ENCODE results near the gene R3HCC1L.

Gene R3HCC1L

DNA sequence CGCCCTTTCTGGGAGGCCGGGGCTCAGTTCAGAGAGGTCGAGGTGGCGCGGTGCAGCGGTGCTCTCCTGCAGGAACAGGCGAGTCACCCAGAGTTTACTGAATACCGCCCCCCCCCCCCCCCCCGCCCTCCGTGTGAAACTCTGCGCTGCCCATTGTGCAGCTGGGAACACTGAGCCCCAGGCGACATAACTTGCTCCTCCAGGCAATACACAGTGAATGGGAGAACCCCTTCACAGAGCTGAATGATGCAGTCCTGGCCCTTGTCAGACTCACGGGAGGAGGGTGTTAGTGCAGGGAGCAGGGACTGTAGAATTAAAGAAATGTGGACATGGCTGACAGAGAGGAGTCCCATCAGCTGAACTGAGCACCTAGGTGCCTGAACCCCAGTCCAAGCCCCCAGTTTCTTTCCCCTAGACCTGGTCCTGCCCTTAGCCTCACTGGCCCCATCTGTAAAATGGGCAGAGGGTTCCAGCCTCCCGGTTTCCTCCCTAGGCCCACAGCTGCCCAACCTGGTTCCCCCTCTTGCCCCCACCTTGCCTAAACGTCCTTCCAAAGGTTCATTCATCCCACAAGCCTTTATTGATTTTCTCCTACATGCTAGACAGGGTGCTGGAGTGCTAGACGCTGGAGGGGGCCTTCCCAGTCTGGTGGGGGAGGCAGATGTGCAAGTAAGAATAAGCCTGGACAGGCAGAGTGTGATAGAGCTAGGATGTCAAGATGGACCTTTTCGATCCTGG is 134.4 kb downstream of the R3HCC1L start:
- no peaks in the 10 kb centered on the region for H3K9me3 ChIP-seq (ENCODE audit: control insufficient read depth, insufficient read depth, low read length)
- TF ChIP-seq, protein P1, sequence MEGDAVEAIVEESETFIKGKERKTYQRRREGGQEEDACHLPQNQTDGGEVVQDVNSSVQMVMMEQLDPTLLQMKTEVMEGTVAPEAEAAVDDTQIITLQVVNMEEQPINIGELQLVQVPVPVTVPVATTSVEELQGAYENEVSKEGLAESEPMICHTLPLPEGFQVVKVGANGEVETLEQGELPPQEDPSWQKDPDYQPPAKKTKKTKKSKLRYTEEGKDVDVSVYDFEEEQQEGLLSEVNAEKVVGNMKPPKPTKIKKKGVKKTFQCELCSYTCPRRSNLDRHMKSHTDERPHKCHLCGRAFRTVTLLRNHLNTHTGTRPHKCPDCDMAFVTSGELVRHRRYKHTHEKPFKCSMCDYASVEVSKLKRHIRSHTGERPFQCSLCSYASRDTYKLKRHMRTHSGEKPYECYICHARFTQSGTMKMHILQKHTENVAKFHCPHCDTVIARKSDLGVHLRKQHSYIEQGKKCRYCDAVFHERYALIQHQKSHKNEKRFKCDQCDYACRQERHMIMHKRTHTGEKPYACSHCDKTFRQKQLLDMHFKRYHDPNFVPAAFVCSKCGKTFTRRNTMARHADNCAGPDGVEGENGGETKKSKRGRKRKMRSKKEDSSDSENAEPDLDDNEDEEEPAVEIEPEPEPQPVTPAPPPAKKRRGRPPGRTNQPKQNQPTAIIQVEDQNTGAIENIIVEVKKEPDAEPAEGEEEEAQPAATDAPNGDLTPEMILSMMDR (IDR thresholded peaks at IDR 0.05; ENCODE audit: low read depth, low read length, poor library complexity, severe bottlenecking) = no peak
- TF ChIP-seq EZH2phosphoT487 (IDR thresholded peaks at IDR 0.05; ENCODE audit: borderline replicate concordance, low read length) = no peak
- no peaks in the 10 kb centered on the region for H3F3A ChIP-seq (ENCODE audit: control insufficient read depth, insufficient read depth)
- H3K4me1 ChIP-seq (ENCODE audit: control insufficient read depth, low read length) = peaks cover 8% of the 10 kb centered on the region
- H3K27ac ChIP-seq (ENCODE audit: low read depth, low read length) = no peak overlapping the region
- 0 out of 2 replicates have a peak, but pooled peaks cover 4% of the 10 kb centered on the region for H4K20me1 ChIP-seq (ENCODE audit: control insufficient read depth, insufficient read depth, low read depth, low read length)
- no peaks in the 10 kb centered on the region for H3K9me2 ChIP-seq (replicated peaks; ENCODE audit: control insufficient read depth, low read length)
- H3K36me3 ChIP-seq (ENCODE audit: control insufficient read depth, low read length) = no peaks in the 10 kb centered on the region
- H3K4me3 ChIP-seq (ENCODE audit: low read length) = peak overlapping the region; percentile 42
- no peaks in the 10 kb centered on the region for H3K79me2 ChIP-seq (ENCODE audit: control insufficient read depth, low read length)
- H3K4me2 ChIP-seq (ENCODE audit: low read length) = peak overlapping the region; percentile 60
- peaks cover 54% of the 10 kb centered on the region for H3K27me3 ChIP-seq (ENCODE audit: control insufficient read depth, low read length)

GRCh38 chr10:98269435-98269912 is 135.0 kb downstream of the R3HCC1L start:
- no peaks in the 10 kb centered on the region for H3F3A ChIP-seq (ENCODE audit: control insufficient read depth, insufficient read depth)
- no peaks in the 10 kb centered on the region for H3K79me2 ChIP-seq (ENCODE audit: control insufficient read depth, low read length)
- H3K9me3 ChIP-seq (ENCODE audit: control insufficient read depth, insufficient read depth, low read length) = no peaks in the 10 kb centered on the region
- TF ChIP-seq, protein P1 (IDR thresholded peaks at IDR 0.05; ENCODE audit: low read depth, low read length, poor library complexity, severe bottlenecking) = no peak
- TF ChIP-seq EZH2phosphoT487 (IDR thresholded peaks at IDR 0.05; ENCODE audit: borderline replicate concordance, low read length) = no peak
- H3K4me1 ChIP-seq (ENCODE audit: control insufficient read depth, low read length) = peaks cover 8% of the 10 kb centered on the region
- H3K27me3 ChIP-seq (ENCODE audit: control insufficient read depth, low read length) = peaks cover 54% of the 10 kb centered on the region
- H3K36me3 ChIP-seq (ENCODE audit: control insufficient read depth, low read length) = no peaks in the 10 kb centered on the region
- no peak overlapping the region for H3K27ac ChIP-seq (ENCODE audit: low read depth, low read length)
- H3K4me3 ChIP-seq (ENCODE audit: low read length) = no peak overlapping the region
- 0 out of 2 replicates have a peak, but pooled peaks cover 4% of the 10 kb centered on the region for H4K20me1 ChIP-seq (ENCODE audit: control insufficient read depth, insufficient read depth, low read depth, low read length)
- no peak overlapping the region for H3K4me2 ChIP-seq (ENCODE audit: low read length)
- H3K9me2 ChIP-seq (replicated peaks; ENCODE audit: control insufficient read depth, low read length) = no peaks in the 10 kb centered on the region

DNA sequence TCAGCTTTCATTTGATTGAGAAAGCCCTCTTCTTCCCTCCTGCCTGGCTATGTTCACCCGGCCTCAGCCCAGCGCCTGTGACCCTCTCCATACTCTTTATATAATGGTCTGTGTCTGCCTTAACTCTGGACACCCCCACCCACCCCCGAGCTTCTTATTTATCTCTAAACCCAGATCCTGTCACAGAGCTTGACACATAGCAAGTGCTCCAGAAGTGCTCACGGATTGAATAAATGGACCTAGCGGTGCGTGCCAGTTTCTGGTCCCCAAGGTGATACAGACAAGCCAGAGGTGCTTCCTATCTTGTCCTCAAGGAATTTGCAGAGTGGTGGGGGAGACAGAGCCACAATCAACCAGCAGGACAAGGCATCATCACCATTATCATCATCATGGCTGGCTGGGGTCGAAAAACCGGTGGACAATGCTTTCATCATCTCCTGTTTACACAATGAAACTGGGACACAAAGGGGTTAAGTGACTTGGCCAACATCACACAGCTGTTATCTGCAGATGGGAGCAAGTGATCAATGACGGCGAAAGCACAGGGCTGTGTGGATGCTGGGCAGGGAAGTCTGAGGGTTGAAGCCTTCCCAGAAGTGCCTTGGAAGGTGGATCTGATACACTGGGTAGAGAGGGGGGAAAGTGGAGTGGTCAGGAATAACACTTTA is 135.8 kb downstream of the R3HCC1L start:
- H3F3A ChIP-seq (ENCODE audit: control insufficient read depth, insufficient read depth) = no peaks in the 10 kb centered on the region
- H3K79me2 ChIP-seq (ENCODE audit: control insufficient read depth, low read length) = no peaks in the 10 kb centered on the region
- no peak overlapping the region for H3K4me3 ChIP-seq (ENCODE audit: low read length)
- no peak overlapping the region for H3K27ac ChIP-seq (ENCODE audit: low read depth, low read length)
- TF ChIP-seq, protein P1 (IDR thresholded peaks at IDR 0.05; ENCODE audit: low read depth, low read length, poor library complexity, severe bottlenecking) = no peak
- TF ChIP-seq EZH2phosphoT487 (IDR thresholded peaks at IDR 0.05; ENCODE audit: borderline replicate concordance, low read length) = no peak
- H3K4me2 ChIP-seq (ENCODE audit: low read length) = no peak overlapping the region
- H3K9me3 ChIP-seq (ENCODE audit: control insufficient read depth, insufficient read depth, low read length) = no peaks in the 10 kb centered on the region
- peaks cover 60% of the 10 kb centered on the region for H3K27me3 ChIP-seq (ENCODE audit: control insufficient read depth, low read length)
- H4K20me1 ChIP-seq (ENCODE audit: control insufficient read depth, insufficient read depth, low read depth, low read length) = 0 out of 2 replicates have a peak, but pooled peaks cover 4% of the 10 kb centered on the region
- H3K36me3 ChIP-seq (ENCODE audit: control insufficient read depth, low read length) = no peaks in the 10 kb centered on the region
- H3K4me1 ChIP-seq (ENCODE audit: control insufficient read depth, low read length) = peaks cover 8% of the 10 kb centered on the region
- no peaks in the 10 kb centered on the region for H3K9me2 ChIP-seq (replicated peaks; ENCODE audit: control insufficient read depth, low read length)

All from DOHH2 (cell line).